ACC112 (cell line): ENCODE results near the gene FAAP100.
"Not testable (repeated sequence)": the region's sequence is repeated elsewhere in the genome, so short reads cannot be mapped to it uniquely, and the experiment has no call there.

ENCODE experiments used
- H2AFZ ChIP-seq: fragments of 200-600 bp; sonication (generic); one replicate; pipeline ENCODE4 v1.6.0; 2017; ENCODE audit warnings: antibody characterized with exemption, low read length; ENCODE audit not compliant: unreplicated experiment
- H3K27ac ChIP-seq: fragments of 200-600 bp; sonication (generic); 2 replicates; pipeline ENCODE4 v1.5.1; 2014; ENCODE audit warnings: low read depth, mild to moderate bottlenecking, antibody characterized with exemption, low read length, moderate library complexity
- H3K27me3 ChIP-seq: fragments of 200-600 bp; sonication (generic); 2 replicates; pipeline ENCODE4 v1.6.1; 2014; ENCODE audit warnings: mild to moderate bottlenecking, antibody characterized with exemption, low read length, moderate library complexity, mixed read lengths; ENCODE audit not compliant: insufficient read depth
- H3K36me3 ChIP-seq: fragments of 200-600 bp; sonication (generic); 2 replicates; pipeline ENCODE4 v1.6.1; 2016; ENCODE audit warnings: mild to moderate bottlenecking, antibody characterized with exemption, low read length, moderate library complexity, mixed read lengths; ENCODE audit not compliant: insufficient read depth
- H3K4me1 ChIP-seq: fragments of 200-600 bp; sonication (generic); one replicate; pipeline ENCODE4 v1.6.1; 2016; ENCODE audit warnings: low read length, mixed read lengths; ENCODE audit not compliant: insufficient read depth, unreplicated experiment, control insufficient read depth
- H3K4me3 ChIP-seq: fragments of 200-600 bp; sonication (generic); 2 replicates; pipeline ENCODE4 v1.5.1; 2014; ENCODE audit warnings: mild to moderate bottlenecking, low read depth, low read length
- H3K79me2 ChIP-seq: fragments of 200-600 bp; sonication (generic); one replicate; pipeline ENCODE4 v1.6.0; 2016; ENCODE audit warnings: low read length; ENCODE audit not compliant: control insufficient read depth, unreplicated experiment, insufficient read depth

Gene FAAP100

GRCh38 chr17:81552244-81553017 lies at the start of gene FAAP100:
TSS of gene FAAP100 (minus strand) at chr17:81552353. CDS start at chr17:81552330, 23 bp downstream.
- Histone ChIP-seq H3K27ac (peak within 1 kb of the TSS; percentile 77), H3K36me3 (peaks cover 5% of the 10 kb centered on the region; the same call in 1 of the 2 replicates), H3K4me1 (peaks cover 26% of the 10 kb centered on the region), H3K27me3 (no peaks in the 10 kb centered on the region), H3K79me2 (peaks cover 29% of the 10 kb centered on the region), H3K4me3 (peak within 1 kb of the TSS; percentile 81), H2AFZ (peak within 1 kb of the TSS; percentile 66)

- Histone ChIP-seq H3K4me1 (peaks cover 18% of the 10 kb centered on the region), H3K36me3 (peaks cover 26% of the 10 kb centered on the region), H3K27ac (no peak overlapping the region), H2AFZ (no peak overlapping the region), H3K4me3 (no peak overlapping the region), H3K79me2 (peaks cover 20% of the 10 kb centered on the region), H3K27me3 (no peaks in the 10 kb centered on the region)
Observed at GRCh38 chr17:81601525-81602120, 49.5 kb upstream of the FAAP100 start.

- Histone ChIP-seq H3K27me3 (no peaks in the 10 kb centered on the region), H3K4me3 (no peak overlapping the region), H3K27ac (peak overlapping the region; percentile 75), H3K4me1 (peaks cover 30% of the 10 kb centered on the region), H3K79me2 (peaks cover 20% of the 10 kb centered on the region), H3K36me3 (peaks cover 34% of the 10 kb centered on the region), H2AFZ (no peak overlapping the region)
Observed at GRCh38 chr17:81599719-81600486, 47.8 kb upstream of the FAAP100 start.

- Histone ChIP-seq H3K27me3 (no peaks in the 10 kb centered on the region), H3K4me1 (peaks cover 12% of the 10 kb centered on the region), H3K27ac (no peak overlapping the region), H2AFZ (no peak overlapping the region), H3K36me3 (peaks cover 42% of the 10 kb centered on the region), H3K4me3 (no peak overlapping the region), H3K79me2 (peaks cover 12% of the 10 kb centered on the region)
Observed at GRCh38 chr17:81593105-81593871, 41.1 kb upstream of the FAAP100 start.

- peaks cover 12% of the 10 kb centered on the region for H3K4me1 ChIP-seq
- H3K36me3 ChIP-seq, result peaks cover 37% of the 10 kb centered on the region
- H2AFZ ChIP-seq, result no peak overlapping the region
- no peak overlapping the region for H3K4me3 ChIP-seq
- H3K79me2 ChIP-seq, result peaks cover 5% of the 10 kb centered on the region
- no peaks in the 10 kb centered on the region for H3K27me3 ChIP-seq
- no peak overlapping the region for H3K27ac ChIP-seq
Observed at GRCh38 chr17:81591971-81592370, 39.8 kb upstream of the FAAP100 start.

GRCh38 chr17:81590121-81590520 lies 38.0 kb upstream of the FAAP100 start:
- Histone ChIP-seq H3K4me3 (no peak overlapping the region), H3K27me3 (no peaks in the 10 kb centered on the region), H3K79me2 (peaks cover 3% of the 10 kb centered on the region), H3K36me3 (peaks cover 28% of the 10 kb centered on the region), H2AFZ (no peak overlapping the region), H3K27ac (no peak overlapping the region), H3K4me1 (no peaks in the 10 kb centered on the region)

- no peak overlapping the region for H2AFZ ChIP-seq
- H3K27me3 ChIP-seq, result no peaks in the 10 kb centered on the region
- no peaks in the 10 kb centered on the region for H3K4me1 ChIP-seq
- H3K4me3 ChIP-seq, result no peak overlapping the region
- peaks cover 28% of the 10 kb centered on the region for H3K36me3 ChIP-seq
- no peak overlapping the region for H3K27ac ChIP-seq
- peaks cover 3% of the 10 kb centered on the region for H3K79me2 ChIP-seq
Observed at GRCh38 chr17:81589612-81590011, 37.5 kb upstream of the FAAP100 start.

GRCh38 chr17:81586096-81586495 lies 33.9 kb upstream of the FAAP100 start:
- H2AFZ ChIP-seq, result no peak overlapping the region
- no peak overlapping the region for H3K27ac ChIP-seq
- no peak overlapping the region for H3K4me3 ChIP-seq
- H3K36me3 ChIP-seq, result peaks cover 39% of the 10 kb centered on the region; the same call in 1 of the 2 replicates
- H3K4me1 ChIP-seq, result peaks cover 22% of the 10 kb centered on the region
- peaks cover 12% of the 10 kb centered on the region for H3K79me2 ChIP-seq
- no peaks in the 10 kb centered on the region for H3K27me3 ChIP-seq

GRCh38 chr17:81584771-81585170 lies 32.6 kb upstream of the FAAP100 start:
- H3K27ac ChIP-seq, H3K4me3 ChIP-seq, H3K27me3 ChIP-seq, H2AFZ ChIP-seq: not testable (repeated sequence)
- H3K79me2 ChIP-seq, result peaks cover 13% of the 10 kb centered on the region
- H3K4me1 ChIP-seq, result peaks cover 29% of the 10 kb centered on the region
- peaks cover 32% of the 10 kb centered on the region; the same call in 1 of the 2 replicates for H3K36me3 ChIP-seq
